ENCODE measurements around the gene GNG12. TPM values are rescaled to one million over a fixed set of nuclear protein-coding genes. Genes with fewer than 3 reads are reported as not detected.

The GNG12 gene
- total and polyA plus RNA-seq, 2 donors (not counting 3 experiments of a cell fraction or from before 2014, with no cell fraction given): 107 to 152 TPM

DNA sequence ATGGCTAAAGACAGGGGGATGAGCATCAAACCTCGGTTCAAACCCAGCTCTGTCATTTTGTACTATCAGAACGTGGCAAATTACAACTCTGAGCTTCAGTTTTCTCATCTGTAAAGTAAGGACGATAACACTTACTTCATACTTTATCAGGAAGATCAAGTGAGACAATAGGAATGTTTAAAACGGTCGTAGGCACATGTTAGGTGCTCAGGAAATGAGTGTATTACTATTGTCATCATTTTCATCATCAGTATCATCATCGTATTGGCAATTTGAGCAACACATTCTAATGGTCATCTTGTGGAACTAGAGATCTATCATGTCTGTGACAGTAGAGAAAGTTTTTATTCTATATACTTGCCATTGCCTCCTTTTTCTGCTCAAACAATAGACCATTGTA is 170.4 kb downstream of the GNG12 start:
- H3K4me2 ChIP-seq (ENCODE audit: insufficient read depth, low read length): no peak overlapping the region
- H3K79me2 ChIP-seq (ENCODE audit: control insufficient read depth, insufficient read depth, low read length): no peaks in the 10 kb centered on the region
- H3K9me1 ChIP-seq (replicated peaks; ENCODE audit: control insufficient read depth, extremely low read depth, insufficient read depth, low read length): no peaks in the 10 kb centered on the region
- H3K9me3 ChIP-seq (replicated peaks; ENCODE audit: control insufficient read depth, insufficient read depth, low read length): no peaks in the 10 kb centered on the region
- TF ChIP-seq GATA2 (IDR thresholded peaks at IDR 0.05; ENCODE audit: insufficient read depth, insufficient read length, low read depth, low read length) (no peak), POLR2AphosphoS5 (IDR thresholded peaks at IDR 0.05; ENCODE audit: insufficient read depth, low read depth, low read length) (no peak), EZH2 (IDR thresholded peaks at IDR 0.05; ENCODE audit: borderline replicate concordance, low read depth, low read length, severe bottlenecking) (no peak), POLR2A (IDR thresholded peaks at IDR 0.05; ENCODE audit: low read depth, low read length) (no peak)
- TF ChIP-seq, protein P1, sequence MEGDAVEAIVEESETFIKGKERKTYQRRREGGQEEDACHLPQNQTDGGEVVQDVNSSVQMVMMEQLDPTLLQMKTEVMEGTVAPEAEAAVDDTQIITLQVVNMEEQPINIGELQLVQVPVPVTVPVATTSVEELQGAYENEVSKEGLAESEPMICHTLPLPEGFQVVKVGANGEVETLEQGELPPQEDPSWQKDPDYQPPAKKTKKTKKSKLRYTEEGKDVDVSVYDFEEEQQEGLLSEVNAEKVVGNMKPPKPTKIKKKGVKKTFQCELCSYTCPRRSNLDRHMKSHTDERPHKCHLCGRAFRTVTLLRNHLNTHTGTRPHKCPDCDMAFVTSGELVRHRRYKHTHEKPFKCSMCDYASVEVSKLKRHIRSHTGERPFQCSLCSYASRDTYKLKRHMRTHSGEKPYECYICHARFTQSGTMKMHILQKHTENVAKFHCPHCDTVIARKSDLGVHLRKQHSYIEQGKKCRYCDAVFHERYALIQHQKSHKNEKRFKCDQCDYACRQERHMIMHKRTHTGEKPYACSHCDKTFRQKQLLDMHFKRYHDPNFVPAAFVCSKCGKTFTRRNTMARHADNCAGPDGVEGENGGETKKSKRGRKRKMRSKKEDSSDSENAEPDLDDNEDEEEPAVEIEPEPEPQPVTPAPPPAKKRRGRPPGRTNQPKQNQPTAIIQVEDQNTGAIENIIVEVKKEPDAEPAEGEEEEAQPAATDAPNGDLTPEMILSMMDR (IDR thresholded peaks at IDR 0.05; ENCODE audit: extremely low read depth in 1 of 2, insufficient read depth in 1 of 2, low read depth in 1 of 2, low read length in 2 of 2): no peak
- ChIA-PET CTCF (interaction anchor here (1.1 kb wide), 1 partner anchor 97 kb away, joined by 5 read pairs; no protein-coding TSS in a partner anchor), POLR2A (no interaction called here)
- no peaks in the 10 kb centered on the region for H3K27me3 ChIP-seq (ENCODE audit: control insufficient read depth in 2 of 2, insufficient read depth in 2 of 2, low read length in 2 of 2)
- H3K4me1 ChIP-seq (ENCODE audit: control insufficient read depth, extremely low read depth, insufficient read depth, low read length): peaks cover 12% of the 10 kb centered on the region
- intact Hi-C loops (cut with micrococcal nuclease) (no loop called here), dilution Hi-C loops (cut with MboI; ENCODE audit: extremely low pct_ligation_motif_present, low sequenced_read_pairs) (no loop called here)
- H3K36me3 ChIP-seq (ENCODE audit: control insufficient read depth in 2 of 2, extremely low read depth in 1 of 2, insufficient read depth in 2 of 2, low read length in 2 of 2): no peaks in the 10 kb centered on the region
- H4K20me1 ChIP-seq (replicated peaks; ENCODE audit: control insufficient read depth, extremely low read depth, insufficient read depth, low read length): no peaks in the 10 kb centered on the region
- FAIRE-seq: no peak
- H2AFZ ChIP-seq (ENCODE audit: low read depth, low read length): no peak overlapping the region
- no peak overlapping the region for H3K27ac ChIP-seq (ENCODE audit: insufficient read depth, low read depth, low read length)
- H3K9ac ChIP-seq (replicated peaks; ENCODE audit: extremely low read depth, insufficient read depth, low read length): no peak overlapping the region
- BruUV-seq (replicated peaks): no TSS peak
- H3K4me3 ChIP-seq (replicated peaks in 1 of 3; ENCODE audit: insufficient read depth in 1 of 3, low read depth in 1 of 3, low read length in 3 of 3): no peak overlapping the region
- DNase-seq (ENCODE audit: low read depth, low spot score): no peak

DNA sequence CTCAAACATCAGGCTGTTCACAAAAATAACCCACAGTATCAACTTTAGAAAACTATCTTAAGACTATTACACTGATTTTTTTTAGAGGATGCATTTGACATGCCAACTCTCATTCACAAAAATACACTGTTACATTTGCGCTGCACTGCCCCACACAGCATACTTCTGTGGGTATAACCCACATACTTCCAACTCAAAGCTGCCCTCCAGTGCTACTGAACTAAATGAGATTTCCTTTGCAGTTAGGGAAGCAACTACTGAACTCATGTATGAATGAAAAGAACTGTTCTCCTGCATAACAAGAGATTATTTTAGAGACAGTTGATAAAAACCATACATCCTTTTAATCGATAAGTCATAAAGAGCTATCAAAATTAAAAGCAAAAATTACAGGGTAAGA is 174.0 kb downstream of the GNG12 start:
- POLR2A ChIA-PET: no interaction called here

More for the DNA sequence above, 174.0 kb downstream of the GNG12 start:
- CTCF ChIA-PET: interaction anchor here (0.6 kb wide), 1 partner anchor 14 kb away, joined by 3 read pairs; no protein-coding TSS in a partner anchor
- Histone ChIP-seq H3K4me2 (ENCODE audit: insufficient read depth, low read length) (no peak overlapping the region), H3K9ac (replicated peaks; ENCODE audit: extremely low read depth, insufficient read depth, low read length) (no peak overlapping the region), H2AFZ (ENCODE audit: low read depth, low read length) (no peak overlapping the region), H3K27ac (ENCODE audit: insufficient read depth, low read depth, low read length) (no peak overlapping the region), H3K27me3 (ENCODE audit: control insufficient read depth in 2 of 2, insufficient read depth in 2 of 2, low read length in 2 of 2) (no peaks in the 10 kb centered on the region), H3K9me3 (replicated peaks; ENCODE audit: control insufficient read depth, insufficient read depth, low read length) (no peaks in the 10 kb centered on the region), H3K36me3 (ENCODE audit: control insufficient read depth in 2 of 2, extremely low read depth in 1 of 2, insufficient read depth in 2 of 2, low read length in 2 of 2) (no peaks in the 10 kb centered on the region), H3K9me1 (replicated peaks; ENCODE audit: control insufficient read depth, extremely low read depth, insufficient read depth, low read length) (no peaks in the 10 kb centered on the region), H3K79me2 (ENCODE audit: control insufficient read depth, insufficient read depth, low read length) (no peaks in the 10 kb centered on the region), H4K20me1 (replicated peaks; ENCODE audit: control insufficient read depth, extremely low read depth, insufficient read depth, low read length) (no peaks in the 10 kb centered on the region), H3K4me1 (ENCODE audit: control insufficient read depth, extremely low read depth, insufficient read depth, low read length) (peaks cover 9% of the 10 kb centered on the region), H3K4me3 (replicated peaks in 1 of 3; ENCODE audit: insufficient read depth in 1 of 3, low read depth in 1 of 3, low read length in 3 of 3) (no peak overlapping the region)
- FAIRE-seq (no peak), DNase-seq (ENCODE audit: low read depth, low spot score) (no peak)
- no peak for TF ChIP-seq MYC (IDR thresholded peaks at IDR 0.05; ENCODE audit: low read depth, low read length)
- no peak for TF ChIP-seq FOS (IDR thresholded peaks at IDR 0.05; ENCODE audit: borderline replicate concordance, insufficient read depth, low read length)
- TF ChIP-seq EZH2 (IDR thresholded peaks at IDR 0.05; ENCODE audit: borderline replicate concordance, low read depth, low read length, severe bottlenecking): no peak
- TF ChIP-seq GATA2 (IDR thresholded peaks at IDR 0.05; ENCODE audit: insufficient read depth, insufficient read length, low read depth, low read length): no peak
- no peak for TF ChIP-seq POLR2A (IDR thresholded peaks at IDR 0.05; ENCODE audit: low read depth, low read length)
- TF ChIP-seq, protein P1 (IDR thresholded peaks at IDR 0.05; ENCODE audit: extremely low read depth in 1 of 2, insufficient read depth in 1 of 2, low read depth in 1 of 2, low read length in 2 of 2): no peak
- TF ChIP-seq POLR2AphosphoS5 (IDR thresholded peaks at IDR 0.05; ENCODE audit: insufficient read depth, low read depth, low read length): no peak
- TF ChIP-seq, protein P2, sequence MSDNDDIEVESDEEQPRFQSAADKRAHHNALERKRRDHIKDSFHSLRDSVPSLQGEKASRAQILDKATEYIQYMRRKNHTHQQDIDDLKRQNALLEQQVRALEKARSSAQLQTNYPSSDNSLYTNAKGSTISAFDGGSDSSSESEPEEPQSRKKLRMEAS (IDR thresholded peaks at IDR 0.05; ENCODE audit: insufficient read depth, insufficient read length): no peak
- TF ChIP-seq JUN (IDR thresholded peaks at IDR 0.05; ENCODE audit: borderline replicate concordance, insufficient read depth, insufficient read length, low read depth): no peak
- dilution Hi-C loops (cut with MboI; ENCODE audit: extremely low pct_ligation_motif_present, low sequenced_read_pairs): no loop called here
- intact Hi-C loops (cut with micrococcal nuclease): no loop called here
- BruUV-seq (replicated peaks): no TSS peak
